Gastrocnemius medialis (tissue), 4 donors: Measurements from ENCODE around the gene MRPS18B.

Source experiments
- POLR2A ChIP-seq, 2 donors: fragments of 450-650 bp; IDR thresholded peaks; one replicate each; pipeline ENCODE4 v1.6.1; 2017; ENCODE audit warnings: antibody characterized with exemption in 2 of 2, mild to moderate bottlenecking in 2 of 2, moderate library complexity in 2 of 2
- TF ChIP-seq, protein P1 (sequence below), 5 experiments: fragments of 450-650 bp in 3 of 5; fragments of 200-600 bp in 2 of 5; sonication (generic) in 2 of 5; IDR thresholded peaks in 4 of 5; conservative IDR thresholded peaks in 1 of 5; 1 replicate in 4 of 5; 2 replicates in 1 of 5; pipeline ENCODE4 v1.5.1; 2016 to 2019; ENCODE audit warnings: antibody characterized with exemption in 5 of 5, mild to moderate bottlenecking in 3 of 5, moderate library complexity in 3 of 5

DNA sequence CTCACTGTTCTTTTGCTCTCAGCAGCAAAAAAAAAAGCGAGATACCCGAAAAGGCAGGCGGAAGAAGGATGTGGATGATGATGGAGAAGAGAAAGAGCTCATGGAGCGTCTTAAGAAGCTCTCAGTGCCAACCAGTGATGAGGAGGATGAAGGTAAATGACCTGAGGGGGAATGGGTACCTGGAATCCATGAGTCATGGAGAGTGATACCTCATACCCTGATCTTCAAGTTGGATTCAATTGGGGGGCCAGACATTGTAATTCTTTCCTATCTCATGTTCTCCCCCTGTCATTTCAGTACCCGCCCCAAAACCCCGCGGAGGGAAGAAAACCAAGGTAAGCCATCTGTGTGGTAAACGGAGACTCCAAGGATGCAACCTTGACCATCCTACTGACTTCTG, 39.6 kb upstream of the MRPS18B start:
- no peak for TF ChIP-seq POLR2A (IDR thresholded peaks at IDR 0.05)
- TF ChIP-seq, protein P1, sequence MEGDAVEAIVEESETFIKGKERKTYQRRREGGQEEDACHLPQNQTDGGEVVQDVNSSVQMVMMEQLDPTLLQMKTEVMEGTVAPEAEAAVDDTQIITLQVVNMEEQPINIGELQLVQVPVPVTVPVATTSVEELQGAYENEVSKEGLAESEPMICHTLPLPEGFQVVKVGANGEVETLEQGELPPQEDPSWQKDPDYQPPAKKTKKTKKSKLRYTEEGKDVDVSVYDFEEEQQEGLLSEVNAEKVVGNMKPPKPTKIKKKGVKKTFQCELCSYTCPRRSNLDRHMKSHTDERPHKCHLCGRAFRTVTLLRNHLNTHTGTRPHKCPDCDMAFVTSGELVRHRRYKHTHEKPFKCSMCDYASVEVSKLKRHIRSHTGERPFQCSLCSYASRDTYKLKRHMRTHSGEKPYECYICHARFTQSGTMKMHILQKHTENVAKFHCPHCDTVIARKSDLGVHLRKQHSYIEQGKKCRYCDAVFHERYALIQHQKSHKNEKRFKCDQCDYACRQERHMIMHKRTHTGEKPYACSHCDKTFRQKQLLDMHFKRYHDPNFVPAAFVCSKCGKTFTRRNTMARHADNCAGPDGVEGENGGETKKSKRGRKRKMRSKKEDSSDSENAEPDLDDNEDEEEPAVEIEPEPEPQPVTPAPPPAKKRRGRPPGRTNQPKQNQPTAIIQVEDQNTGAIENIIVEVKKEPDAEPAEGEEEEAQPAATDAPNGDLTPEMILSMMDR (IDR thresholded peaks at IDR 0.05 in 4 of 5, conservative IDR thresholded peaks at IDR 0.05 in 1 of 5): no peak
